Stimulated activated CD4-positive, alpha-beta T cell treated with anti-CD3 and anti-CD28 coated beads, Interleukin-2, amount 100 ng/mL, for 24 hours (primary cell): ENCODE results near the gene DPY19L1.
"Not testable (repeated sequence)": the region's sequence is repeated elsewhere in the genome, so short reads cannot be mapped to it uniquely, and the experiment has no call there.

Experiments
- DNase-seq, 2 donors: peaks; one replicate each; pipeline ENCODE4 v3.0.0-alpha.2; 2020

Gene DPY19L1

GRCh38 chr7:35037211-35037525, at the start of gene DPY19L1:
TSS of gene DPY19L1 (minus strand) at chr7:35037485. CDS start at chr7:35037394, 91 bp downstream.
- no peak for DNase-seq

GRCh38 chr7:35079517-35079916, 42.2 kb upstream of the DPY19L1 start:
- not testable (repeated sequence) for DNase-seq

GRCh38 chr7:35074008-35074407, 36.7 kb upstream of the DPY19L1 start:
- DNase-seq, result not testable (repeated sequence)

GRCh38 chr7:35072950-35073827, 35.9 kb upstream of the DPY19L1 start:
- not testable (repeated sequence) for DNase-seq

GRCh38 chr7:35069084-35069483, 31.8 kb upstream of the DPY19L1 start:
- not testable (repeated sequence) for DNase-seq

GRCh38 chr7:35065382-35065781, 28.1 kb upstream of the DPY19L1 start:
- DNase-seq, result not testable (repeated sequence)

GRCh38 chr7:35058571-35058970, 21.3 kb upstream of the DPY19L1 start:
- not testable (repeated sequence) for DNase-seq

GRCh38 chr7:35057505-35058451, 20.5 kb upstream of the DPY19L1 start:
- DNase-seq, result not testable (repeated sequence)

GRCh38 chr7:35055733-35056132, 18.4 kb upstream of the DPY19L1 start:
- DNase-seq, result not testable (repeated sequence)

- not testable (repeated sequence) for DNase-seq
Observed at GRCh38 chr7:35053488-35054175, 16.3 kb upstream of the DPY19L1 start.

- not testable (repeated sequence) for DNase-seq
Observed at GRCh38 chr7:35048390-35048789, 11.1 kb upstream of the DPY19L1 start.

- not testable (repeated sequence) for DNase-seq
Observed at GRCh38 chr7:35047912-35048305, 10.6 kb upstream of the DPY19L1 start.

GRCh38 chr7:35047263-35047911, 10.1 kb upstream of the DPY19L1 start:
- not testable (repeated sequence) for DNase-seq

- DNase-seq, result not testable (repeated sequence)
Observed at GRCh38 chr7:35043301-35043700, 6.0 kb upstream of the DPY19L1 start.

- no peak for DNase-seq
Observed at GRCh38 chr7:35040906-35041305, 3.6 kb upstream of the DPY19L1 start.

- no peak for DNase-seq
Observed at GRCh38 chr7:35039343-35039742, 2.1 kb upstream of the DPY19L1 start.

GRCh38 chr7:35038354-35038753, 1.1 kb upstream of the DPY19L1 start:
- no peak for DNase-seq

GRCh38 chr7:35037526-35038341, 449 bp upstream of the DPY19L1 start:
- peak; percentile 89 to 93 for DNase-seq

GRCh38 chr7:35036361-35037171, 719 bp downstream of the DPY19L1 start:
- DNase-seq, result peak; percentile 43 to 53

GRCh38 chr7:35035511-35035961, 1.7 kb downstream of the DPY19L1 start:
- no peak for DNase-seq
